Large intestine (tissue), 3 donors: ENCODE data around the gene ZNF717. TPM values are rescaled to one million over a fixed set of nuclear protein-coding genes. Genes with fewer than 3 reads are reported as not detected.

ENCODE experiments used
- DNase-seq, 2 donors: peaks; one replicate each; pipeline versions ENCODE4 v3.0.0 to v3.0.0-alpha.2; 2013
- H3K27ac ChIP-seq: one replicate; pipeline ENCODE4 v1.5.1; 2013; ENCODE audit warnings: low read length
- H3K27me3 ChIP-seq: 2 replicates; pipeline ENCODE4 v1.6.1; 2013; ENCODE audit warnings: low read length; ENCODE audit not compliant: control insufficient read depth, insufficient read depth
- H3K36me3 ChIP-seq: 2 replicates; pipeline ENCODE4 v1.6.1; 2013; ENCODE audit warnings: low read length; ENCODE audit not compliant: control insufficient read depth, insufficient read depth
- H3K4me1 ChIP-seq: one replicate; pipeline ENCODE4 v1.6.1; 2013; ENCODE audit warnings: low read length; ENCODE audit not compliant: control insufficient read depth, insufficient read depth
- H3K4me3 ChIP-seq: one replicate; pipeline ENCODE4 v1.5.1; 2013; ENCODE audit warnings: low read length
- H3K9me3 ChIP-seq: one replicate; pipeline ENCODE4 v1.6.1; 2013; ENCODE audit warnings: mild to moderate bottlenecking, low read depth, low read length, moderate library complexity; ENCODE audit not compliant: control insufficient read depth
- WGBS: methylation state at CpG from one replicate; pipeline ENCODE4 v1.1.5; 2013; ENCODE audit warnings: low lambda C conversion rate; ENCODE audit not compliant: insufficient coverage; 5-methylcytosine and 5-hydroxymethylcytosine counted together
- polyA plus RNA-seq: library from polyadenylated mRNA; unstranded; fragments of 120-200 nt; gene quantifications from one replicate; pipeline ENCODE4 v1.2.1, GENCODE V29; 2013

ZNF717 gene
- polyA plus RNA-seq, 1 donor: 13.8 TPM

GRCh38 chr3:75768303-75769017, 16.9 kb downstream of the ZNF717 start:
- DNase-seq: no peak
- H3K27me3 ChIP-seq: no peaks in the 10 kb centered on the region
- no CpG with 5 or more reads among the region's 7 CpGs for WGBS
- peaks cover 42% of the 10 kb centered on the region for H3K36me3 ChIP-seq
- no peaks in the 10 kb centered on the region for H3K4me1 ChIP-seq
- peaks cover 46% of the 10 kb centered on the region for H3K9me3 ChIP-seq
- no peak overlapping the region for H3K27ac ChIP-seq
- H3K4me3 ChIP-seq: no peak overlapping the region

DNA sequence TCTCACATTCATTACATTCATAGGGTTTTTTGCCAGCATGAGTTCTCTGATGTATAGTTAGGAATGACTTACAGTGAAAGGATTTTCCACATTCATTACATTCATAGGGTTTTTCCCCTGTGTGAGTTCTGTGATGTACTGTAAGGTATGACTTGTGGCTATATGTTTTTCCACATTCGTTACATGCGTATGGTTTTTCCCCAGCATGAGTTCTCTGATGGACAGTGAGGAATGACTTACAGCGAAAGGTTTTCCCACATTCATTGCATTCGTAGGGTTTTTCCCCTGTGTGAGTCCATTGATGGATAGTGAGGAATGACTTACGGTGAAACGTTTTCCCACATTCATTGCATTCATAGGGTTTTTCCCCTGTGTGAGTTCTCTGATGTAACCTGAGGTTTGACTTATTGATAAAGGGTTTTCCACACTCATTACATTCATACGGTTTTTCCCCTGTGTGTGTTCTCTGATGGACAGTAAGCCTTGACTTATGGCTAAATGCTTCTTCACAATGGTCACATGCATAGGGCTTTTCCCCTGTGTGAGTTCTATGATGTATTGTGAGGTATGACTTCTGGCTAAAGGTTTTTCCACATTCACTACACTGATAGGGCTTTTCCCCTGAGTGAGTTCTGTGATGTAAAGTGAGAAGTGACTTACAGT, 47.4 kb downstream of the ZNF717 start:
- no peaks in the 10 kb centered on the region for H3K4me1 ChIP-seq
- H3K9me3 ChIP-seq: peaks cover 58% of the 10 kb centered on the region
- peaks cover 30% of the 10 kb centered on the region for H3K36me3 ChIP-seq
- no CpG with 5 or more reads among the region's 7 CpGs for WGBS
- DNase-seq: peak in 1 of 2 donors; percentile 28
- H3K4me3 ChIP-seq: no peak overlapping the region
- H3K27ac ChIP-seq: no peak overlapping the region
- H3K27me3 ChIP-seq: no peaks in the 10 kb centered on the region

- DNase-seq: no peak
- peaks cover 2% of the 10 kb centered on the region for H3K36me3 ChIP-seq
- H3K4me3 ChIP-seq: no peak overlapping the region
- H3K27me3 ChIP-seq: no peaks in the 10 kb centered on the region
- no peak overlapping the region for H3K27ac ChIP-seq
- H3K4me1 ChIP-seq: no peaks in the 10 kb centered on the region
- H3K9me3 ChIP-seq: peaks cover 17% of the 10 kb centered on the region
- no CpG with 5 or more reads among the region's 2 CpGs for WGBS
Observed at GRCh38 chr3:75727985-75728384, 57.4 kb downstream of the ZNF717 start.

DNA sequence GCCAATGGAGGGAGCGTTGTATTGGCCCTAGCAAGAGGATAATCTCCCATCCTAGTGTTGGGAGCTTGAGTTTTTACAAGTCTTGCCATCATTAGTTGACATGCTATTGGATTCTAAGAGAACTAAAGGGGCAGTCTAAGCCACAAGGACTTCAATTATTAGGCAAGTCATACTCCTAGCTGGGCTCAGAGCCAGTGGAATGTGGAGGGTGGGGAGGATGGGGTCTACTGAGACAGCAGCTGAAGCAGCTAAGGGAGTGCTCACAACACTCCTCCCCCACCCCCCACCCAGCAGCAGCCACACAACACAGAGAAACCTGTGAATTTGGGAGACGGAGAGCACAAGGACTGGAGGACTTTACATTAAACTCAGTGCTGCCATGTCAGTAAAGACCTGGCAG, 93.3 kb downstream of the ZNF717 start:
- no peaks in the 10 kb centered on the region for H3K4me1 ChIP-seq
- no peak for DNase-seq
- H3K9me3 ChIP-seq: peaks cover 3% of the 10 kb centered on the region
- WGBS: no CpG with 5 or more reads among the region's 2 CpGs
- no peak overlapping the region for H3K4me3 ChIP-seq
- no peak overlapping the region for H3K27ac ChIP-seq
- no peaks in the 10 kb centered on the region for H3K36me3 ChIP-seq
- no peaks in the 10 kb centered on the region for H3K27me3 ChIP-seq

- no peak for DNase-seq
- WGBS: no CpG with 5 or more reads among the region's 9 CpGs
- no peaks in the 10 kb centered on the region for H3K9me3 ChIP-seq
- no peak overlapping the region for H3K27ac ChIP-seq
- no peak overlapping the region for H3K4me3 ChIP-seq
- no peaks in the 10 kb centered on the region for H3K4me1 ChIP-seq
- H3K27me3 ChIP-seq: no peaks in the 10 kb centered on the region
- H3K36me3 ChIP-seq: no peaks in the 10 kb centered on the region
Observed at GRCh38 chr3:75687323-75687722, 98.0 kb downstream of the ZNF717 start.

Other genes with a start within 250 kb of the ZNF717 start
- gene FRG2C, start 121.2 kb downstream of the ZNF717 start, polyA plus RNA-seq: not detected